Fibroblast of villous mesenchyme (primary cell): ENCODE measurements around the gene FANCC. TPM values are rescaled to one million over a fixed set of nuclear protein-coding genes. Genes with fewer than 3 reads are reported as not detected.
A peak's percentile ranks its signal among the peaks of the same experiment; 100 is the strongest.

Experiments used
- DNase-seq: peaks from one replicate; pipeline ENCODE4 v3.0.0-alpha.2; 2010; ENCODE audit warnings: low read depth
- H3K4me3 ChIP-seq: 2 replicates; pipeline ENCODE4 v1.5.1; 2011; ENCODE audit warnings: low read depth, mild to moderate bottlenecking, low read length
- total RNA-seq: library from RNA; depleted of rRNA; stranded (reverse); fragments of >200 nt; gene quantifications from 2 replicates; pipeline ENCODE4 v1.2.3, GENCODE V29; 2012
- TF ChIP-seq, protein P1 (sequence below): IDR thresholded peaks from 2 replicates; pipeline ENCODE4 v1.5.1; 2012; ENCODE audit warnings: low read depth, mild to moderate bottlenecking, low read length; ENCODE audit not compliant: insufficient read depth

The FANCC gene
- total RNA-seq, 1 donor, result 7.8 TPM

GRCh38 chr9:95188459-95188858, 129.1 kb downstream of the FANCC start:
- H3K4me3 ChIP-seq, result no peak overlapping the region
- DNase-seq, result peak; percentile 50
- TF ChIP-seq, protein P1, sequence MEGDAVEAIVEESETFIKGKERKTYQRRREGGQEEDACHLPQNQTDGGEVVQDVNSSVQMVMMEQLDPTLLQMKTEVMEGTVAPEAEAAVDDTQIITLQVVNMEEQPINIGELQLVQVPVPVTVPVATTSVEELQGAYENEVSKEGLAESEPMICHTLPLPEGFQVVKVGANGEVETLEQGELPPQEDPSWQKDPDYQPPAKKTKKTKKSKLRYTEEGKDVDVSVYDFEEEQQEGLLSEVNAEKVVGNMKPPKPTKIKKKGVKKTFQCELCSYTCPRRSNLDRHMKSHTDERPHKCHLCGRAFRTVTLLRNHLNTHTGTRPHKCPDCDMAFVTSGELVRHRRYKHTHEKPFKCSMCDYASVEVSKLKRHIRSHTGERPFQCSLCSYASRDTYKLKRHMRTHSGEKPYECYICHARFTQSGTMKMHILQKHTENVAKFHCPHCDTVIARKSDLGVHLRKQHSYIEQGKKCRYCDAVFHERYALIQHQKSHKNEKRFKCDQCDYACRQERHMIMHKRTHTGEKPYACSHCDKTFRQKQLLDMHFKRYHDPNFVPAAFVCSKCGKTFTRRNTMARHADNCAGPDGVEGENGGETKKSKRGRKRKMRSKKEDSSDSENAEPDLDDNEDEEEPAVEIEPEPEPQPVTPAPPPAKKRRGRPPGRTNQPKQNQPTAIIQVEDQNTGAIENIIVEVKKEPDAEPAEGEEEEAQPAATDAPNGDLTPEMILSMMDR, result no peak

- no peak for DNase-seq
- H3K4me3 ChIP-seq, result no peak overlapping the region
- TF ChIP-seq, protein P1, result no peak
Observed at GRCh38 chr9:95185956-95186355, 131.6 kb downstream of the FANCC start.

- H3K4me3 ChIP-seq, result no peak overlapping the region
- TF ChIP-seq, protein P1, result peak; percentile 41
- DNase-seq, result peak; percentile 21
Observed at GRCh38 chr9:95182854-95183563, 134.5 kb downstream of the FANCC start.

DNA sequence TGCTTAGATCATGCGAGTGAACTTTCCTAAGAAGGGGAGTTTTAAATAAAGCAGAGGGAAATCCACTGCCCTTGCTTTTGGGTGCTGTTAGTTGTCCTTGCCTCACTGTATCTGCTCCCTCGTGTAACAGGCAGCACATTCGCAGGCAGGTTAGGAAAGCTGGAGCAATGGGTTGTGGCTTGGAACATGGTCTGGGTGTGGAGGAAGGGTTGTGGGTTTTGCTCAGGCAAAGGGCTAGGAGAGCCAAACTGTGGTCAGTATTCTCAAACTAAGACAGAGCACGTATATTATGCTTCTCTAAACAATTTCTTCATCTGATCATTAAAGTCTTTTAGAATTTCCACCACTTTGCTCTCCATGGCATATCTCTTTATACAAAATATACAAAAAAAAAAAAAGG, 135.7 kb downstream of the FANCC start:
- TF ChIP-seq, protein P1, result no peak
- DNase-seq, result no peak
- H3K4me3 ChIP-seq, result no peak overlapping the region

- H3K4me3 ChIP-seq, result no peak overlapping the region
- TF ChIP-seq, protein P1, result peak; percentile 47
- no peak for DNase-seq
Observed at GRCh38 chr9:95181226-95181818, 136.2 kb downstream of the FANCC start.

DNA sequence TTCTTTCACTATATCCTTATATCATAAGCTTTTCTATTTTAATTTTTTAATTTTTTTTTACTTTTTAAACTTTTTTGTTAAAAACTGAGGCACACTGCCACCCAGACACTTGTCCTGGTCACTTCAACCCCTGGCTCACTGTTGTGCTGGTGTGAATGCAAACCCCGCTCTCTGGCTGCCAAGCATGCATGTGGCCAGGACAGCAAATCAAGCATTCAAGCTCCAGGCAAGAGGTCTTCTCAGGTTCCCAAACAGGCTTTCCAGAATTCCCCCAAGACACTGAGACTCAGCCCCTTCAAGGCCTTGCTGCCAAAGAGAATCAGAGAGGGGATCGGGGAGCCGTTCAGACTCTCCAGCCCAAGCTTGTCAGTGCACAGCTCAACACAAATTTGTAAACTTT, 139.9 kb downstream of the FANCC start:
- DNase-seq, result no peak
- TF ChIP-seq, protein P1, result no peak
- no peak overlapping the region for H3K4me3 ChIP-seq

GRCh38 chr9:95176755-95177319, 140.7 kb downstream of the FANCC start:
- TF ChIP-seq, protein P1, result no peak
- no peak for DNase-seq
- no peak overlapping the region for H3K4me3 ChIP-seq
